IPS-18a (cell line): ENCODE data around the gene ETS1.

ENCODE experiments used
- H3K27ac ChIP-seq: one replicate; pipeline ENCODE4 v1.5.1; 2013; ENCODE audit warnings: low read length
- H3K27me3 ChIP-seq: one replicate; pipeline ENCODE4 v1.6.1; 2013; ENCODE audit warnings: mild to moderate bottlenecking, low read length; ENCODE audit not compliant: control insufficient read depth, insufficient read depth
- H3K36me3 ChIP-seq: one replicate; pipeline ENCODE4 v1.6.1; 2013; ENCODE audit warnings: low read depth, low read length; ENCODE audit not compliant: control insufficient read depth
- H3K4me1 ChIP-seq: one replicate; pipeline ENCODE4 v1.6.1; 2013; ENCODE audit warnings: low read depth, low read length; ENCODE audit not compliant: control insufficient read depth
- H3K4me3 ChIP-seq: one replicate; pipeline ENCODE4 v1.5.1; 2013; ENCODE audit warnings: low read length
- H3K9ac ChIP-seq: one replicate; pipeline ENCODE4 v1.6.1; 2013; ENCODE audit warnings: mild to moderate bottlenecking, low read length, moderate library complexity
- H3K9me3 ChIP-seq: one replicate; pipeline ENCODE4 v1.6.1; 2013; ENCODE audit warnings: low read depth, low read length; ENCODE audit not compliant: control insufficient read depth

Gene ETS1

DNA sequence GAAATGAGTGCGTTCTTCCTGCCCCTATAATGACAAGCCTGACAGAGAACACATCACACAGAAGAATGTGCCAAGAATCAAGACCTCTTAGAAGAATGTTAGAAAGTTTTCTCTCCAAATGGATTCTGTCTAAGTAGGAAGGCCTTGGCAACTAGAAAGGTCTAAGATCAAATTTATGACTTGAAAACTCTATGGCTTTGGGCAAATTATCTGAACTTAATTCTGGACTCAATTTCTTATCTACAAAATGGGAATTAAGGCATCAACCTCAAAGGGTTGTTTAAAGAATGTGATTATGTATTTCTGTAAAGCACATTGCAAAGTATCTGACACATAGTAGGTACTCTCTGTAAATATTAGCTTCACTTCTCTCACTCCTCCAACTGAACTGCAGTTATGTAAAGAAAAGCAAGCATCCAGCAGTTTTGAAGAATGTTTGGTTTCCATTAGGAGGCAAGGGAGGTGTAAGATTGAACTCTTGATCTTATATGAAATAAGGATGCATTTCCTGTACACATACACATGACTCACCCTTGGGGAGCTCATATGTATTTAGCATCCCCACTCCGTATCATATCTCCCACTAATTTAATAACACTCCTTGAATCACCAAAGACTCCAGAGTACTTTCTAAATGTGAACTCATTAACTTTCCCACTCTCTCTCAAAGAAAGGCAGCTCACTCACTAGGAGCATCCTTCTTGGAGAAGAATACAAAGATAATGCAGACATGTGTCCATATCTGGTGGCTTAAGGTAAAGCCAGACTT, 77.6 kb downstream of the ETS1 start:
- Histone ChIP-seq H3K4me3 (no peak overlapping the region), H3K36me3 (no peaks in the 10 kb centered on the region), H3K9me3 (no peaks in the 10 kb centered on the region), H3K27ac (no peak overlapping the region), H3K9ac (no peak overlapping the region), H3K27me3 (no peaks in the 10 kb centered on the region), H3K4me1 (no peaks in the 10 kb centered on the region)

GRCh38 chr11:128508770-128509510, 78.4 kb downstream of the ETS1 start:
- Histone ChIP-seq H3K9ac (no peak overlapping the region), H3K27me3 (no peaks in the 10 kb centered on the region), H3K4me1 (no peaks in the 10 kb centered on the region), H3K4me3 (no peak overlapping the region), H3K36me3 (no peaks in the 10 kb centered on the region), H3K9me3 (no peaks in the 10 kb centered on the region), H3K27ac (no peak overlapping the region)

GRCh38 chr11:128507936-128508335, 79.4 kb downstream of the ETS1 start:
- Histone ChIP-seq H3K9ac (no peak overlapping the region), H3K27me3 (no peaks in the 10 kb centered on the region), H3K4me3 (no peak overlapping the region), H3K9me3 (no peaks in the 10 kb centered on the region), H3K27ac (no peak overlapping the region), H3K36me3 (no peaks in the 10 kb centered on the region), H3K4me1 (peaks cover 4% of the 10 kb centered on the region)

- Histone ChIP-seq H3K9ac (no peak overlapping the region), H3K4me1 (peaks cover 4% of the 10 kb centered on the region), H3K27me3 (no peaks in the 10 kb centered on the region), H3K9me3 (no peaks in the 10 kb centered on the region), H3K4me3 (no peak overlapping the region), H3K36me3 (no peaks in the 10 kb centered on the region), H3K27ac (no peak overlapping the region)
Measured at GRCh38 chr11:128506999-128507611, 80.3 kb downstream of the ETS1 start.

DNA sequence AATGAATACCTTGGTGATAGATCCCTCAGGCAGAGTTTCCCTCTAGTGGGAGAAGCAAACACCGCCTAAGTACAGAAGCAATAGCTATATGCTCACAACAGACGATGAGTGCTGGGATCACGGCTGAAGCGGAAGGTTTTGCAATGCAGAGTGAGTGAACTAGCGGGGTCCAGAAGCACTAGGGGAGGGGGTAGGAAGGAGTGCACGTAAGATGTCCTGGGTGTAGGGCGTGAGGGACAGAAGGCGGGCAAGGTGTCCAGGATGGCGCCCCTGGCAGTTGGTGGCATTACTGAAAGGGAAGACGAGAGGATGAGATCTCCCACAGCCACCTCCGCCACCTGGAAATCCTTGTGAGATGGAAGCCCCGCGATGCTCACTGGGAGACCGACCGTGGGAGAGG, 81.0 kb downstream of the ETS1 start:
- Histone ChIP-seq H3K4me3 (no peak overlapping the region), H3K4me1 (peaks cover 4% of the 10 kb centered on the region), H3K9ac (no peak overlapping the region), H3K36me3 (no peaks in the 10 kb centered on the region), H3K27ac (no peak overlapping the region), H3K9me3 (no peaks in the 10 kb centered on the region), H3K27me3 (no peaks in the 10 kb centered on the region)

DNA sequence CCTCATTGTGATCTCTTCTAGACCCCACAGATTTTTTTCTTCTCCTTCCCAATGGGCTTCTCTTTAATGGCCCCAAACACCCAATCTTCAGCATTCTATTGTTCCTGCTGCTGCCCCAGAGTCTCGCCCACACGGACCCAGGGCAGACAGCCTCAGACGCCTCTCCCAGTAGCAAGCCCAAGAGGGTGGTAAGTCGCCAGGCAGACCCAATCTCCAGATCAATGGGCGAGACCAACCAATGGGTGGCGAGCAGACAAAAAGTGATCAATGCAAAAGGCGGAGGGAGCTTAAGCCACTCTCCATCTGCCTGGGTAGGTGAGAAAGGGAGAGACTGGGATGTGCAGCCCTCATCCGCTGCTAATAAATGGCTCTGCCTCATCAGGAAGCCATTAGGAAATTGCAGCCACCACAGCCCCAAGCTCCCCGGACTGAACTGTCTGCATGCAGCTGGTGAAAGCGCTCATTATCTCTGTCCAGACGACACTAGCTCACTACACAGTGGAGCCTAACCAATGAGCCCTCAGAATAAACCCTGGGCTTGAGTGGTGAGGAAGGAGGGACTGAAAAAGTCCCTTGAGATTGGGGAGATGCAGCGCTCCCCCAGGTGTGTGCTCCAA, 81.8 kb downstream of the ETS1 start:
- peaks cover 4% of the 10 kb centered on the region for H3K4me1 ChIP-seq
- H3K27ac ChIP-seq = no peak overlapping the region

GRCh38 chr11:128504486-128504885, 82.9 kb downstream of the ETS1 start:
- Histone ChIP-seq H3K9me3 (no peaks in the 10 kb centered on the region), H3K27me3 (no peaks in the 10 kb centered on the region), H3K27ac (no peak overlapping the region), H3K9ac (no peak overlapping the region), H3K4me1 (peaks cover 4% of the 10 kb centered on the region), H3K36me3 (no peaks in the 10 kb centered on the region), H3K4me3 (no peak overlapping the region)

More for the DNA sequence above, 81.8 kb downstream of the ETS1 start:
- Histone ChIP-seq H3K36me3 (no peaks in the 10 kb centered on the region), H3K9ac (no peak overlapping the region), H3K4me3 (no peak overlapping the region), H3K27me3 (no peaks in the 10 kb centered on the region), H3K9me3 (no peaks in the 10 kb centered on the region)

DNA sequence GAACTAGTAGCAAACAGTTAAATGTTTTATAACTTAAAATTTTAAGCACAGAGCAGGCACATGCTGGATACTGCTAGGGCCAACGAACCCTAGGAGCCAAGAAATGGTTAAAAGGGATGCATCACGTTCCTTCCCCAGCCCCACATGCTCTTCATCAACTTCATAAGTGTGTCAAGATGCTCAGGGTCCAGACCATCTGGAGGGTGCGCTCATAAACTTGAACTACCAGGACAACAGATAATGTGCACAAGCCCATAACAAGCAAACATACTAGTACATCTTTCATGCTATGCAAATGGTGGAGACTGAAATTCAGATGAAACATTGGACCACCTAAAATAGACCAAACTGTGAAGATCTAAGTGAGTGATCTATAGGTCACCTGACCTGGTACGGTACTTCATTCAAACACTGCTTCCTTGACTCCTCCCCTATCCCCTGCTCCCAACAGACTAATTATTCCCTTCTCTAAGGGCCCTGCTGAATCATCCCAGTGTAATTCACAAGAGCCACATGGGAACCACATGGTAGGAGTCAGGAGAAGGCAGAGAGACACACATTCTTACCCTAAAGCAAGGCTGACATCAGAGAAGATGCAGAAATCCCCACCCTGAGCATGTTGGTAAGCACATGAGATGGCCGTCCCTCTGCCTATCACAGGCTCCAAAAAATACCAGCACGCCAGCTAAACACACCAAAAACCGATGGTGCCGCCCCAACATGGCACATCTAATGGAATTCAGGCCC, 83.9 kb downstream of the ETS1 start:
- no peaks in the 10 kb centered on the region for H3K9me3 ChIP-seq
- H3K27me3 ChIP-seq = no peaks in the 10 kb centered on the region
- H3K4me3 ChIP-seq = no peak overlapping the region
- H3K27ac ChIP-seq = no peak overlapping the region
- no peaks in the 10 kb centered on the region for H3K36me3 ChIP-seq
- no peak overlapping the region for H3K9ac ChIP-seq
- H3K4me1 ChIP-seq = peaks cover 4% of the 10 kb centered on the region

DNA sequence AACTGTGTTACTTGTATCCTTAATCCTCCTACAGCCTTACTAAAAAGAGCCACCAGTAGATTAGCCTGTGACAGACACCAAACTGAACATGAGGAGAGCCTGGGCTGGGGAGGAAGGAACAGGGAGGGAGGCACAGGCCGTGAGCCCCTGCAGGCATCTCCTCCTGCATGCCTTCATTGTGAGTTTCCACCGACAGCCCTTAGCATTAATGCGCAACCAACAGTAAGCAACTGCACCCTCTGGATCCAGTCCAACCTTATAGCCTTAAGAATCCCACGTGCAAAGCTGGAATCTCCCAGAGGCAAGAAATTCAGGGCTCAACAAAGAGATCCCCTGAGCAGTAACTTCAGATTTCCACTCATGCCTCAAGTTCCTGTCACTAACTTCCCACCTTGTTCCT, 84.6 kb downstream of the ETS1 start:
- no peak overlapping the region for H3K9ac ChIP-seq
- no peaks in the 10 kb centered on the region for H3K27me3 ChIP-seq
- no peak overlapping the region for H3K27ac ChIP-seq
- no peaks in the 10 kb centered on the region for H3K9me3 ChIP-seq
- no peaks in the 10 kb centered on the region for H3K36me3 ChIP-seq
- peaks cover 5% of the 10 kb centered on the region for H3K4me1 ChIP-seq
- H3K4me3 ChIP-seq = no peak overlapping the region

GRCh38 chr11:128501632-128502549, 85.5 kb downstream of the ETS1 start:
- Histone ChIP-seq H3K27ac (no peak overlapping the region), H3K36me3 (no peaks in the 10 kb centered on the region), H3K9ac (no peak overlapping the region), H3K4me1 (peaks cover 11% of the 10 kb centered on the region), H3K9me3 (no peaks in the 10 kb centered on the region), H3K4me3 (no peak overlapping the region), H3K27me3 (no peaks in the 10 kb centered on the region)
